HG02798 (cell line): ENCODE results near the gene SPDYE3.
"Not testable (repeated sequence)": the region's sequence is repeated elsewhere in the genome, so short reads cannot be mapped to it uniquely, and the experiment has no call there.

Experiments used
- ATAC-seq: cut with Tn5 transposase; IDR thresholded peaks from one replicate; pipeline ENCODE4 v1.9.1; 2021; ENCODE audit warnings: mild to moderate bottlenecking; ENCODE audit not compliant: unreplicated experiment, poor library complexity

The SPDYE3 gene

GRCh38 chr7:100287191-100287969 is 20.1 kb upstream of the SPDYE3 start:
- not testable (repeated sequence) for ATAC-seq

DNA sequence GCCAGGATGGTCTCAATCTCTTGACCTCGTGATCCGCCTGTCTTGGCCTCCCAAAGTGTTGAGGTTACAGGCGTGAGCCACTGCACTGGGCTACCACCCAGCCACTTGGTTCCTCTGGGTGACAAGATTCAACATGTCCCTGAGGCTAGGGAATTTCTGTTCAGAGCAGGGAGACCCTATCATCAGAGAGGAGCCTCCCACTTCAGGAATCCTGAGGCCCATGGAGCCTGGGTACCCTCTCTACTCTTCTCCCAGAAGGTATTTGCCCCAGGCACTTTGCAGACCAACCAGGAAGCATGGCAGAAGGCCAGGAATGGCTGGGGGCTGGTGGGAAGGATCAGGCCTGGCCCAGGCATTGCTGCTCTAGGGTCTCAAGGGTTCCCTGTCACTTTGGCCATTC is 19.2 kb upstream of the SPDYE3 start:
- ATAC-seq, result not testable (repeated sequence)

GRCh38 chr7:100292162-100292561 is 15.3 kb upstream of the SPDYE3 start:
- ATAC-seq, result not testable (repeated sequence)

- ATAC-seq, result not testable (repeated sequence)
Measured at GRCh38 chr7:100295269-100295668, 12.2 kb upstream of the SPDYE3 start.

GRCh38 chr7:100297852-100298631 is 9.5 kb upstream of the SPDYE3 start:
- ATAC-seq, result not testable (repeated sequence)

DNA sequence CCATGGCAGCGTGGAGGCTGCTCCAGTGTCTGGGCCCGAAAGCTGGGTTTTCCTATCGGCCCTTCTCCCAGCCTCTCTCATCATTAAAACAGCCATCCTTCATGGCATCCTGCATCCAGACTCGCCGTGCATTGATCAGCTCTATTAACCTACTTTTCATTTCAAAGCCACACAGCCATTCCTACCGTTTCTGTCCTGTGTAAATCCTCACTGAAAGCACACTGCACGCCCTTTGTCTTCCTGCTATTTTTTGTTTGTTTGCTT is 8.9 kb upstream of the SPDYE3 start:
- not testable (repeated sequence) for ATAC-seq

- ATAC-seq, result not testable (repeated sequence)
Measured at GRCh38 chr7:100304526-100304925, 3.0 kb upstream of the SPDYE3 start.

DNA sequence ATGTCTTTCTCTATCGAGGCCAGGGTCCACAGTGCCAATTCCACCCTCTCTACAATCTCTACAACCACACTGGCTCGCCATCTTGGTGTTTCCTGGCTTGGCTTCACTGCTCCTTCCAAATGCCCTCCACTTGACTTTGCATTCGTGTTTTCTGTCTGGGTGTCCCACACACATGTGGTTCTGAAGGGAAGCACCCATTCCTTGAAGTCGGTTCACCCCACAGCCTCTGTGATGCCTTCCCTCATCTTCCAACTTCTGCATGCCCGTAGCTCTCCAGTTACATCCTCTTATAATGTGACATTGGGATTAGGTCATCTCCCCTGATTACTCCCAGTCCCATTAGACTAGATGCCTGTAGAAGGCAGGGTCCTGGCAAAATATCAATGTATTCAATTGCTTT is 10.8 kb downstream of the SPDYE3 start:
- not testable (repeated sequence) for ATAC-seq

GRCh38 chr7:100321648-100322047 is 14.1 kb downstream of the SPDYE3 start:
- not testable (repeated sequence) for ATAC-seq

- ATAC-seq, result not testable (repeated sequence)
Measured at GRCh38 chr7:100324194-100324593, 16.7 kb downstream of the SPDYE3 start.

DNA sequence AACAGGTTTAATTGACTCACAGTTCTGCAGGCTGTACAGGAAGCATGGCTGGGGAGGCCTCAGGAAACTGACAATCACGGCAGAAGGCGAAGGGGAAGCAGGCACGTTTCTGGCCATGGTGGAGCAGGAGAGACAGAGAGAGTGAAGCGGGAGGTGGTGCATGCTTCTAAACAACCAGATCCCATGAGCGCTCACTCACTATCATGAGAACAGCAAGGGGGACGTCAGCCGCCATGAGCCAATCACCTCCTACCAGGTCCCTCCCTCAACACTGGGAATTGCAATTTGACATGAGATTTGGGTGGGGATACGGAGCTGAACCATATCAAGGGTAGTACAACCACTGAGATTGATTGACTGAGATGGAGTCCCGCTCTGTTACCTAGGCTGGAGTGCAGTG is 18.2 kb downstream of the SPDYE3 start:
- ATAC-seq, result not testable (repeated sequence)

DNA sequence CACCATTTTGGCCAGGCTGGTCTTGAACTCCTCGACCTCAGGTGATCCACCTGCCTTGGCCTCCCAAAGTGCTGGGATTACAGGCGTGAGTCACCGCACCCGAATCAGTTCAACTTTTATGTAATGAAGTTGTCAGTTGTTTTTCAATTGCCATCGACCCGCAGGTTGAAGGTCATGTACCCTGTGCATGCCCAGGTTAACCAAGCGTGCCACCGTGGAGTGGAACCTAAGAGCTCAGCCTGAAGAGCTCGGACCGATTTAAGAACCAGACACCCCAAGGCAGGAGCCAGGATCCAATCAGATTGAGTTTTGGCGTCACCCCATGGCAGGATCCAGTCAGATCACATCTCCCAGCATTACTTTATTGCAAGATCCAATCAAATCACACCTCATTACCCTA is 19.4 kb downstream of the SPDYE3 start:
- ATAC-seq, result not testable (repeated sequence)

DNA sequence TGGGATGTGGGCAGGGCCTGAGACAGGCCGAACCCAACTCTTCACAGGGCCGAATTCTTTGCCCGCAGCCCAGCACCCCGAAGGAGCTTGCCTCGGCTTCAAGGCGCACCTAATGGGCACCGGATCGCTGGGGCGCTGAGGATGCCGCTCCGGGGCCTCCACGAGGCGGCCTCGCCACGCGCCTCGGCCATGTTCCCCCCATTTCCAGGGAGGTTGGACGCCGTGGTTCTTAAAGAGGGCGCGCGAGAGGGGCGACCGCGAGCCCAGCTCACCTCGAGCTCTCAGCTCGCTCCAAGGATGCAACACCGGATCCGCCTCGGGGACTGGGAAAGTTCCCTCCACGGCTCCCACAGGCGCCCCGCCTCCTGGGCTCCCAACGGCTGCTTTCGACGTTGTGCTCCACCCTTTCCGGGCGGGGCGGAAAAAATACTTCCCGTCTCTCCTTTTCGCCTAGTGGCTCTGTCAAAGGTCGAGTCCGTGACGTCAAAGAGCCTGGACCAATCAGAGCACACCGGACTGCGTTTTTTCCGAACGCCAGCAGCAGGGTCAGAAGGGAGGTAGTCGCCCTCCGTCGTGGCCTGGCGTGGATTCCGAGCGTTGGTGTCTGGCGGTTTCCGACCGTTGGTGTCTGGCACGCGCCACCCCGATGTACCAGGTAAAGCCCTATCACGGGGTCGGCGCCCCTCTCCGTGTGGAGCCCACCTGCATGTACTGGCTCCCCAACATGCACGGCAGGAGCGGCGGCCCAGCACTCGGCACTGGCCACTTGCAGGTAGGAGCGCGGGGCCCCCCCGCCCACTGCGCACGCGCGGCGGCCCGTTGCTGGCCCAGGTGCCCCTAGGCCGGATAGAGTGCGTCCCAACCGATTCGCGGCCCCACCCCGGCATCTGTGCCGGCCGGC is 28.3 kb downstream of the SPDYE3 start:
- peak; percentile 97 for ATAC-seq

- ATAC-seq, result not testable (repeated sequence)
Measured at GRCh38 chr7:100338083-100338696, 30.7 kb downstream of the SPDYE3 start.

DNA sequence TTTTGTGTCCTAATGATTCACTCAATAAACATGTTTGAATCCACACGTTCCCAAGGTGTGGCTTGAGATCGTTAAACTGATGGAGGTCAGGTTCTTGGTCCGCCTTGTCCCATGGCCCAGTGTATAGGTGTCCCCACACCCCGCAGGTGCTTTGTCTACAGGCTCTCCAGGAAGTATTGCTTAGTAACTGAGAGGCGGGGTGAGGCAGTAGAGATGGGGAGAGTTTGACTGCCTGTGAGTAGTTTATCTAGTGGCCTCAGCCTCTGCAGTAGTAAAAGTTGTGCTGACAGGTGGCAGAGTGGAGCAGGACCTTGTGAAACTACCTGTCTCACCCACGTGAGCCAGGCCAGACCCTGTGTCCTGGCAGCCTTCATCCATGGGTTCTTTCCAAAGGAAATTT is 33.8 kb downstream of the SPDYE3 start:
- not testable (repeated sequence) for ATAC-seq

- ATAC-seq, result no peak
Measured at GRCh38 chr7:100342765-100343164, 35.3 kb downstream of the SPDYE3 start.

DNA sequence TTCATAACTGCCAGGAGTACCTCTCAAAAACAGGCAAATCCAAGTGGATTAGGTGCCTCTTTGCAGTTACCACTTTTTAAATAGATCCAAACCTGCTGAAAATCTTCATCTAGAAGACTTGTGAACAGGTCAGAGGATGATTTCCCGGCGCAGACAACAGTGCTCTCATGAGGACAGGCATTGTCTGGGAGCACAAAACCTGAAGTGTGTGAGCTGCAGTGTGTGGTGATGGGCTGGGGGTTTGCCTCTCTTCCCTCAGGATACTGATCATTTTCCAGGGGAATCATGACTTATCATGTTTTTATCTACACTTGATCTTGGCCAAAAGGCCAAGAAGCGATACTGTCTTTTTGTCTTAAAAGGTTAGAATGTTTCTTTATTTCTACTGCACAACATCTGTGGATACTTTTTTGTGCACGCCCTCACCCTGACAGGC is 36.6 kb downstream of the SPDYE3 start:
- peak; percentile 2 for ATAC-seq

DNA sequence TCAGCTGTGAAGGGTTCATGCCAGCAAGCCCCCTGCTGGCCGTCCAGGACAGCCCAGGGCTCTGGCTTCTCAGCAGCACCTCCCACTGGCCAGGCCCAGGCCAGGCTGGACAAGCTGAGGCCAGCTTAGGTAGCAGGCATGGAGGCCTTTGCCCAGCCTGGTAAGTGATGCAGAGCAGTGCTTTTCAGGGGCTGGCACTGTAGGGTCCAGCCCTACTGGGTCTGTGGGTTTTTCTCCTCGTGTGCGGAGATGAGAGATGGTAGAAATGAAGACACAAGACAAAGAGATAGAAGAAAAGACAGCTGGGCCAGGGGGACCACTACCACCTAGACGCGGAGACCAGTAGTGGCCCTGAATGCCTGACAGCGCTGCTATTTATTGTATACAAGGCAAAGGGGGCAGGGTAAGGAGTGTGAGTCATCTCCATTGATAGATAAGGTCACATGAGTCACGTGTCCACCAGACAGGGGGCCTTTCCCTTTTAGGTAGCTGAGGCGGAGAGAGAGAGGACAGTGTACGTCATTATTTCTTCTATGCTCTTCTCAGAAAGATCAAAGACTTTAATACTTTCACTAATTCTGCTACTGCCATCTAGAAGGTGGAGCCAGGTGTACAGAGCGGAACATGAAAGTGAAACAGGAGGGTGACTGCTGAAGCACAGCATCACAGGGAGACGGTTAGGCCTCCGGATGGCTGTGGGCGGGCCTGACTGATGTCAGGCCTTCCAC is 37.2 kb downstream of the SPDYE3 start:
- ATAC-seq, result peak; percentile 84

- ATAC-seq, result peak; percentile 49
Measured at GRCh38 chr7:100345288-100345672, 37.8 kb downstream of the SPDYE3 start.

- ATAC-seq, result no peak
Measured at GRCh38 chr7:100346921-100347320, 39.4 kb downstream of the SPDYE3 start.
